Stimulated activated CD4-positive, alpha-beta T cell treated with anti-CD3 and anti-CD28 coated beads, Interleukin-2, amount 100 ng/mL, for 24 hours (primary cell): ENCODE measurements around the gene ADAM22.
"Not testable (repeated sequence)": the region's sequence is repeated elsewhere in the genome, so short reads cannot be mapped to it uniquely, and the experiment has no call there.

ENCODE experiments used
- DNase-seq, 2 donors: peaks; one replicate each; pipeline ENCODE4 v3.0.0-alpha.2; 2020

The ADAM22 gene, protein sequence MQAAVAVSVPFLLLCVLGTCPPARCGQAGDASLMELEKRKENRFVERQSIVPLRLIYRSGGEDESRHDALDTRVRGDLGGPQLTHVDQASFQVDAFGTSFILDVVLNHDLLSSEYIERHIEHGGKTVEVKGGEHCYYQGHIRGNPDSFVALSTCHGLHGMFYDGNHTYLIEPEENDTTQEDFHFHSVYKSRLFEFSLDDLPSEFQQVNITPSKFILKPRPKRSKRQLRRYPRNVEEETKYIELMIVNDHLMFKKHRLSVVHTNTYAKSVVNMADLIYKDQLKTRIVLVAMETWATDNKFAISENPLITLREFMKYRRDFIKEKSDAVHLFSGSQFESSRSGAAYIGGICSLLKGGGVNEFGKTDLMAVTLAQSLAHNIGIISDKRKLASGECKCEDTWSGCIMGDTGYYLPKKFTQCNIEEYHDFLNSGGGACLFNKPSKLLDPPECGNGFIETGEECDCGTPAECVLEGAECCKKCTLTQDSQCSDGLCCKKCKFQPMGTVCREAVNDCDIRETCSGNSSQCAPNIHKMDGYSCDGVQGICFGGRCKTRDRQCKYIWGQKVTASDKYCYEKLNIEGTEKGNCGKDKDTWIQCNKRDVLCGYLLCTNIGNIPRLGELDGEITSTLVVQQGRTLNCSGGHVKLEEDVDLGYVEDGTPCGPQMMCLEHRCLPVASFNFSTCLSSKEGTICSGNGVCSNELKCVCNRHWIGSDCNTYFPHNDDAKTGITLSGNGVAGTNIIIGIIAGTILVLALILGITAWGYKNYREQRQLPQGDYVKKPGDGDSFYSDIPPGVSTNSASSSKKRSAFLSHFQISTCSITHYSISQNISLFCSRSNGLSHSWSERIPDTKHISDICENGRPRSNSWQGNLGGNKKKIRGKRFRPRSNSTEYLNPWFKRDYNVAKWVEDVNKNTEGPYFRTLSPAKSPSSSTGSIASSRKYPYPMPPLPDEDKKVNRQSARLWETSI

GRCh38 chr7:87933953-87934698 lies at the start of gene ADAM22:
Gene ADAM22 (plus strand): TSS chr7:87934251. CDS start chr7:87934466, 215 bp downstream.
- DNase-seq: peak; percentile 76 to 82

DNA sequence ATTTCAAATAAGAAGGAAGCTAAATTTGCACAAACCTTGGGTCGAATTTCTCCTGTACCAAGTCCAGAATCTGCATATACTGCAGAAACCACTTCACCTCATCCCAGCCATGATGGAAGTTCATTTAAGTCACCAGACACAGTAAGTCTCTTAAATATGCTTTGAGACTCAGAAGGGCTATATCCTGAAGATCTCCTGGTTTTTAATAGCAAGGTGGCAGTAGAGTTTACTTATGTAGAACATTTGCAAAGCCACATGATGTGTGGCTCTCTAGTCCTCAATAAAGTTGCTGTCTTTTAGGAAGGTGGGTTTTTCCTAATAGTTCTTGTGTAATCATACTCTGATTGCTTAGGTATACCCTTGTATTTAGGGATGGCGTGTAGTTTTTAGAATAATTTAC lies 49.0 kb upstream of the ADAM22 start:
- no peak for DNase-seq

GRCh38 chr7:87886875-87887274 lies 47.2 kb upstream of the ADAM22 start:
- no peak for DNase-seq

DNA sequence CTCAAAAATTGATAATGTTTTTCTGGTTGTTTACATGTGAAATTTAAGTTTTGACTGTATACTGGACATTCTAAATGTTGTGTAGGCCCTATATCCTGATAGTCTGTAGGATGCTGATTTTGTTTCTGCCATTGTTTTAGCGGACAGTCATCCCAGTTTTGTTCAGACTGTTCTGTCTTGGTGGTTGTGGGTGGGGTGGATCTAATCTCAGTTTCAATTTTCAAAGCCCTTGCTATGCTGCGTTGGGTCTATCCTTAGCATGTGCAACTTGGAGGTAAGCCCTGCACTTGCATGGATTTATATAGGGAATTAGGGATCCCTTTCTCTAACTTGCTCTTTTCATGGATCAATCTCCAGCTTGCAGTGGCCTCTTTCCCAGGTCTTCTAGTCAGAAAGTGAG lies 38.7 kb upstream of the ADAM22 start:
- DNase-seq: no peak

DNA sequence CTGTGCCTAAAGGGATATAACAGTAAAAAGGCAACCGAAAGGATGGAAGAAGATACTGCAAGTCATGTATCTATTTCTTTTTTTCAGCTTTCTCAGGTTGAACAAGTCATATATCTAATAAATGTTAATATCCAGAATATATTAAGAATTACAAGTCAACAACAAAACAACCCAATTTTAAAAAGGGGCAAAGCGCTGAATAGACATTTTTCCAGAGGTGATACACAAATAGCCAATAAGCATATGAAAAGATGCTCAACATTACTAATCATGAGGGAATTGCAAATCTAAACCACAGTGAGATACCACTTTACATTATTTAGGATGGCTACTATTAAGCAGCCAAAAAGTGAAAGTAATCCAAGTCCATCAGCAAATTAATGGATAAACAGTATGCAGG lies 34.8 kb upstream of the ADAM22 start:
- DNase-seq: no peak

- not testable (repeated sequence) for DNase-seq
Observed at GRCh38 chr7:87907136-87907906, 26.7 kb upstream of the ADAM22 start.

DNA sequence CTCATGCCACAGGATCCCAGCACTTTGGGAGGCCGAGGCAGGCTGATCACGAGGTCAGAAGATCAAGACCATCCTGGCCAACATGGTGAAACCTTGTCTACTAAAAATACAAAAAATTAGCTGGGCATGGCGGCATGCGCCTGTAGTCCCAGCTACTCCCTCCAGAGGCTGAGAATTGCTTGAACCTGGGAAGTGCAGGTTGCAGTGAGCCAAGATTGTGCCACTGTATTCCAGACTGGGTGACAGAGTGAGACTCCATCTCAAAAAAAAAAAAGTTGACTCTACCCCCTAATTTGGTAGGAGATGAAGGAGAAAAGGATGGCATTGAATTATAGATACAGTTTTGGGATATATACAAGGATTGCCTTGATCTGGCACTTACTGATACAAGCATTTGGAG lies 25.2 kb upstream of the ADAM22 start:
- DNase-seq: not testable (repeated sequence)

DNA sequence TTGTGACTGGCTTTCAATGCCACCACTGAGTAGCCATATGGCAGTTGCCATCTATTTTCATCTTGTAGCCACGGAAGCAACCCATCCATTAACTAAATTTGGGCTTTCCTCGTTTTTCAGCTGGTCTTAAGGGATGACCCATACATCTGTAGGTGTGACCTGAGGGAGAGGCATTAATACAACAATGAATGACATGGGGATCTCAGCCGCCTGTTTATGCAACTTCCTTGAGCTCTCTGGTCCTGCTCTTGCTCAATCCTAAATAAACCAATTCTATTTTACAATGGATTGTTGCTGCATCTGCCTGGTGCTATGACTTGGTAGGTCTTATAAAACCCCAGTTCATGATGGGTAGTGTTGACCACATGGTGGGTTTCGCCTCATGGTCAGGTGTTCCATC lies 21.9 kb upstream of the ADAM22 start:
- no peak for DNase-seq

DNA sequence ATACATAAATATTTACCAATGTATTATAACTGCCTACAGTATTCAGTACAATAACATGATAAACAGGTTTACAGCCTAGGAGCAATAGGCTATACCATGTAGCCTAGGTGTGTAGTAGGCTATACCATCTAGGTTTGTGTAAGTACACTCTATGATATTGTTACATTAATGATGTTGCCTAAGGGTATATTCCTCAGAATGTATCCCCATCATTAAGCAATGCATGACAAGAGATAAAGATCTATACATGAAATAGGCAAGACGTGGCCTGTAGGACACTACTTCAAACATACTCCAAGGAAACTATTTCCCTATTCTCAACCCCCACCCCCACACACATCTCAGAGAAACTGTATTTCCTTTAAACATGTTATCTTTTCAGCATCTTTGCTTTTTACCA lies 15.3 kb upstream of the ADAM22 start:
- DNase-seq: no peak

GRCh38 chr7:87919875-87920274 lies 14.2 kb upstream of the ADAM22 start:
- DNase-seq: no peak

DNA sequence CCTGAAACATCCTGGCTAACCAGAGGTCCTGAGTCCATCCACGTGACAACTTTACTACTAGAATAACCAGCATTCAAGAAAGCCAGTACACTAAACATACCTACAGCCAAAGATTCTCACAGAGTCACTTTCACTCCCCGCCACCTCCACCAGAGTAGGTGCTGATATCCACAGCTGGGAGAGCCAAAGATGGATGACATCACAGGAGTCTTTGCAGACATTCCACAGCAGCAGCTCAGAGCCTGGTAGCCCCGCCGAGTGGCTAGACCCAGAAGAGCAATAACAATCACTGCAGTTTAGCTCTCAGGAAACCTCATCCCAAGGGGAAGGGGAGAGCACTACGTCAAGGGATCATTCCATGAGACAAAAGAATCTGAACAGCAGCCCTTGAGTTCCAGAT lies 13.5 kb upstream of the ADAM22 start:
- no peak for DNase-seq

DNA sequence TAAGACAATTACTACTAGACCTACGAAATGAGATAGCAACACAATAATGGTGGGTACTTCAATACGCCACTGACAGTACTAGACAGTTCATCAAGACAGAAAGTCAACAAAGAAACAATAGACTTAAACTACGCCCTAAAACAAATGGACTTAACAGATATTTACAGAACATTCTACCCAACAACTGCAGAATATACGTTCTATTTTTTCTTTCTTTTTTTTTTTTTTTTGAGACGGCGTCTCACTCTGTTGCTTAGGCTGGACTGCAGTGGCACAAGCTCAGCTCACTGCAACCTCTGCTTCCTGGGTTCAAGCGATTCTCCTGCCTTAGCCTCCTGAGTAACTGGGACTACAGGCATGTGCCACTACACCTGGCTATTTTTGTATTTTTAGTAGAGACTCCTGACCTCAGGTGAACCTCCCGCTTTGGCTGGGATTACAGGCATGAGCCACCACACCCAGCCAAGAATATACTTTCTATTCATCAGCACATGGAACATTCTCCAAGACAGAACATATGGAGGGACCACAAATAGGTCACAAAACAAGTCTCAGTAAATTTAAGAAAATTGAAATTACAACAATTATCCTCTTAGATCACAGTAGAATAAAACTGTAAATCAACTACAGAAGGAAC lies 11.2 kb upstream of the ADAM22 start:
- not testable (repeated sequence) for DNase-seq

- DNase-seq: no peak
Observed at GRCh38 chr7:87926581-87927461, 7.2 kb upstream of the ADAM22 start.

- DNase-seq: no peak
Observed at GRCh38 chr7:87933605-87933952, 472 bp upstream of the ADAM22 start.

GRCh38 chr7:87934699-87935383 lies 790 bp downstream of the ADAM22 start:
- peak; percentile 20 for DNase-seq

GRCh38 chr7:87935384-87935706 lies 1.3 kb downstream of the ADAM22 start:
- DNase-seq: no peak

- no peak for DNase-seq
Observed at GRCh38 chr7:87941138-87941537, 7.1 kb downstream of the ADAM22 start.

GRCh38 chr7:87944547-87944946 lies 10.5 kb downstream of the ADAM22 start:
- no peak for DNase-seq

DNA sequence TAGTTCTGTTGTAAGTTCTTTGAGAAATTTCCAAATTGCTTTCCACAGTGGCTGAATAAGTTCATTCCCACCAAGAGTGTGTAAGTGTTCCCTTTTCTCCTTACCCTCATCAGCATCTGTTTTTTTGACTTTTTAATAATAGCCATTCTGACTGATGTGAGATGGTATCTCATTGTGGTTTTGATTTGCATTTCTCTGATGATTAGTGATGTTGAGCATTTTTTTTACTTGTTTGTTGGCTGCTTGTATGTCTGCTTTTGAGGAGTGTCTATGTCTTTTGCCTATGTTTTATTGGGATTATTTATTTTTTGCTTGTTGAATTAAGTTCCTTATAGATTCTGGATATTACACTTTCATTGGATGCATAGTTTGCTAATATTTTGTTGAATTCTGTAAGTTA lies 11.9 kb downstream of the ADAM22 start:
- not testable (repeated sequence) for DNase-seq

DNA sequence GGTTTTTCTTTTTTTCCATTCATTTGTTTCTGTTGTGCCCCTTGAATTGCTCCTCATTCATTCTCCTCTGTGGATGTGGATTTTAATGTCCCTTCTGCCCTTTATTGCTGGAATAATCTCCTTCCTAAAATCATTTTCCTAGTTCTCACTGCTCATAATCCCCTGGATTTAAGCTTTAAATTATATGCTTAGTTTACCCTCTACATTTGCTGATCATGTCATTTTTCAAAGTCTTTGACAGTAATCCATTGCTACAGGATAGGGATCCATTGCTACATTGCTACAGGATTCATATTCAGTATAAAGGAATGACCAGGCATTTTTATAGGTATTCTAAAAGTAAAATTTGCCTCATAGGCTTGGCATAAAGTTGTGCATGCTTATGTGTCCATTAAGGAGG lies 14.3 kb downstream of the ADAM22 start:
- no peak for DNase-seq
